ENCODE results near the gene NSUN7.

DNA sequence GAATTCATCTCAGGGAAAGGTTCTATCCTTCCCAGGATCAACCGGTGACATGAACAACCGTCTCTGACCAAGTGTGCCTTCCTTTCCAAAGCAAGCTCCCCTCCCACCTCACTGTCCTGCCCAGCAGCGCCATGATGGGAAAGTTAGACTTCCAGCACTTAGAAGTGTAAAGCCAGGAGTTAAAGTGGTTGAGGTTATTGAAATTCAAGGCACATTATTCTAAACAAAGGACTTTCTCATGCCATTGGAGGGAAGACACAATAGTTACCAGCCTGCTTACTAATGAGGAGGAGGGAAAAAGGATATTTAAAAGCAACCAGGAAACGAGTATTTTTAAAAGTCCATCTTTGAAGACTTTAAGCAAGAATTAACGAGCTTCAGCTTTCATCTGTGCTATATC lies 96.8 kb downstream of the NSUN7 start:
- TF ChIP-seq, protein P1, sequence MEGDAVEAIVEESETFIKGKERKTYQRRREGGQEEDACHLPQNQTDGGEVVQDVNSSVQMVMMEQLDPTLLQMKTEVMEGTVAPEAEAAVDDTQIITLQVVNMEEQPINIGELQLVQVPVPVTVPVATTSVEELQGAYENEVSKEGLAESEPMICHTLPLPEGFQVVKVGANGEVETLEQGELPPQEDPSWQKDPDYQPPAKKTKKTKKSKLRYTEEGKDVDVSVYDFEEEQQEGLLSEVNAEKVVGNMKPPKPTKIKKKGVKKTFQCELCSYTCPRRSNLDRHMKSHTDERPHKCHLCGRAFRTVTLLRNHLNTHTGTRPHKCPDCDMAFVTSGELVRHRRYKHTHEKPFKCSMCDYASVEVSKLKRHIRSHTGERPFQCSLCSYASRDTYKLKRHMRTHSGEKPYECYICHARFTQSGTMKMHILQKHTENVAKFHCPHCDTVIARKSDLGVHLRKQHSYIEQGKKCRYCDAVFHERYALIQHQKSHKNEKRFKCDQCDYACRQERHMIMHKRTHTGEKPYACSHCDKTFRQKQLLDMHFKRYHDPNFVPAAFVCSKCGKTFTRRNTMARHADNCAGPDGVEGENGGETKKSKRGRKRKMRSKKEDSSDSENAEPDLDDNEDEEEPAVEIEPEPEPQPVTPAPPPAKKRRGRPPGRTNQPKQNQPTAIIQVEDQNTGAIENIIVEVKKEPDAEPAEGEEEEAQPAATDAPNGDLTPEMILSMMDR (IDR thresholded peaks at IDR 0.05; ENCODE audit: low read depth, low read length): no peak
- no peak for TF ChIP-seq EZH2phosphoT487 (IDR thresholded peaks at IDR 0.05; ENCODE audit: low read depth)

Measured in OCI-LY3 (cell line).